Amniotic stem cell (primary cell): ENCODE data around the gene HEXD.
A peak's percentile ranks its signal among the peaks of the same experiment; 100 is the strongest.
"Not testable (repeated sequence)": the region's sequence is repeated elsewhere in the genome, so short reads cannot be mapped to it uniquely, and the experiment has no call there.

Source experiments
- DNase-seq: peaks from one replicate; lab custom pipeline; 2025; lab: John Stamatoyannopoulos, UW

Gene HEXD

GRCh38 chr17:82441691-82442487, 23.7 kb downstream of the HEXD start:
- no peak for DNase-seq

GRCh38 chr17:82442643-82443464, 24.7 kb downstream of the HEXD start:
- no peak for DNase-seq

GRCh38 chr17:82443465-82444283, 25.5 kb downstream of the HEXD start:
- no peak for DNase-seq

- DNase-seq = no peak
These were observed 26.2 kb downstream of the HEXD start for GRCh38 chr17:82444284-82444893.

GRCh38 chr17:82444941-82445521, 26.9 kb downstream of the HEXD start:
- DNase-seq = no peak

GRCh38 chr17:82445542-82445941, 27.4 kb downstream of the HEXD start:
- no peak for DNase-seq

GRCh38 chr17:82446124-82446523, 28.0 kb downstream of the HEXD start:
- no peak for DNase-seq

GRCh38 chr17:82446649-82447048, 28.5 kb downstream of the HEXD start:
- DNase-seq = no peak

GRCh38 chr17:82447876-82448275, 29.7 kb downstream of the HEXD start:
- no peak for DNase-seq

GRCh38 chr17:82449131-82449882, 31.2 kb downstream of the HEXD start:
- DNase-seq = no peak

- DNase-seq = no peak
These were observed 31.8 kb downstream of the HEXD start for GRCh38 chr17:82449883-82450356.

GRCh38 chr17:82450357-82451106, 32.4 kb downstream of the HEXD start, which contains the start of gene CYBC1:
Gene CYBC1 (minus strand): TSS chr17:82450752. CDS start chr17:82449254, 1,498 bp downstream.
- peak; percentile 88 for DNase-seq

- no peak for DNase-seq
These were observed 34.0 kb downstream of the HEXD start for GRCh38 chr17:82452162-82452561.

GRCh38 chr17:82453151-82453550, 35.0 kb downstream of the HEXD start:
- not testable (repeated sequence) for DNase-seq

GRCh38 chr17:82453706-82454105, 35.6 kb downstream of the HEXD start:
- DNase-seq = not testable (repeated sequence)

GRCh38 chr17:82457073-82457928, 39.2 kb downstream of the HEXD start:
- no peak for DNase-seq

- no peak for DNase-seq
These were observed 39.7 kb downstream of the HEXD start for GRCh38 chr17:82457929-82458178.

- DNase-seq = peak; percentile 94
These were observed 40.2 kb downstream of the HEXD start, which contains the start of gene NARF for GRCh38 chr17:82458179-82458884. Gene NARF (plus strand): TSS chr17:82458741. CDS start chr17:82458804, 63 bp downstream.
